Endothelial cell of umbilical vein (primary cell): ENCODE results near the gene CDC20B. TPM values are rescaled to one million over a fixed set of nuclear protein-coding genes. Genes with fewer than 3 reads are reported as not detected.
A peak's percentile ranks its signal among the peaks of the same experiment; 100 is the strongest.

Experiments used
- BruUV-seq: library from RNA; stranded (reverse); fragments of 400-500 nt; replicated peaks from 2 replicates; lab custom pipeline; 2021; lab: Mats Ljungman, UMichigan
- CTCF ChIA-PET: fragments of 300-600, 350-600 bp; sonication (Branson Sonifier 250); formaldehyde crosslinking; loops from one replicate; lab custom pipeline; 2021; ENCODE audit warnings: antibody characterized with exemption, inconsistent platforms; lab: Charles Lee
- POLR2A ChIA-PET: fragments of 300-600, 350-600 bp; sonication (Branson Sonifier 250); formaldehyde crosslinking; loops from one replicate; lab custom pipeline; 2021; ENCODE audit warnings: antibody characterized with exemption, inconsistent platforms; lab: Charles Lee
- DNase-seq: peaks from one replicate; pipeline ENCODE4 v3.0.0-alpha.2; 2011; ENCODE audit warnings: low read depth, low spot score
- FAIRE-seq: peaks from 2 replicates; lab custom pipeline; 2011; peaks lifted over from hg19 to GRCh38; lab: Jason Lieb, UNC
- H2AFZ ChIP-seq: 2 replicates; pipeline ENCODE4 v1.6.0; 2012; ENCODE audit warnings: low read depth, low read length, control low read depth, inconsistent platforms
- H3K27ac ChIP-seq: 2 replicates; pipeline ENCODE4 v1.5.1; 2011; ENCODE audit warnings: low read depth, mild to moderate bottlenecking, control low read depth, low read length, moderate library complexity; ENCODE audit not compliant: insufficient read depth
- H3K27me3 ChIP-seq, 2 experiments: 2 replicates each; pipeline versions ENCODE4 v1.6.0 to v1.6.1; 2011; ENCODE audit warnings: low read length in 2 of 2, mixed read lengths in 1 of 2; ENCODE audit not compliant: control insufficient read depth in 2 of 2, insufficient read depth in 2 of 2
- H3K36me3 ChIP-seq, 2 experiments: 2 replicates in 1 of 2; 3 replicates in 1 of 2; pipeline ENCODE4 v1.5.1; 2011; ENCODE audit warnings: low read length in 2 of 2, mild to moderate bottlenecking in 1 of 2, moderate library complexity in 1 of 2; ENCODE audit not compliant: control insufficient read depth in 2 of 2, insufficient read depth in 2 of 2; ENCODE audit errors: extremely low read depth in 1 of 2
- H3K4me1 ChIP-seq: 3 replicates; pipeline ENCODE4 v1.5.1; 2011; ENCODE audit warnings: mild to moderate bottlenecking, low read length; ENCODE audit not compliant: control insufficient read depth, insufficient read depth; ENCODE audit errors: extremely low read depth
- H3K4me2 ChIP-seq: 2 replicates; pipeline ENCODE4 v1.6.1; 2011; ENCODE audit warnings: low read length, control low read depth, mixed read lengths; ENCODE audit not compliant: insufficient read depth
- H3K4me3 ChIP-seq, 3 experiments: fragments of 200-600 bp in 1 of 3; sonication (generic), shearing (Covaris generic) in 1 of 3; replicated peaks in 1 of 3; 2 replicates each; pipeline ENCODE4 v1.5.1; 2011 to 2016; ENCODE audit warnings: control low read depth in 3 of 3, low read length in 3 of 3, mild to moderate bottlenecking in 2 of 3, inconsistent platforms in 1 of 3, low read depth in 1 of 3, moderate library complexity in 1 of 3; ENCODE audit not compliant: insufficient read depth in 1 of 3
- H3K79me2 ChIP-seq: 2 replicates; pipeline ENCODE4 v1.6.0; 2012; ENCODE audit warnings: low read length, inconsistent platforms; ENCODE audit not compliant: control insufficient read depth, insufficient read depth
- H3K9ac ChIP-seq: replicated peaks from 2 replicates; pipeline ENCODE3; 2011; ENCODE audit warnings: low read length, control low read depth; ENCODE audit not compliant: insufficient read depth; ENCODE audit errors: extremely low read depth
- H3K9me1 ChIP-seq: replicated peaks from 3 replicates; pipeline ENCODE4 v1.6.0; 2011; ENCODE audit warnings: mild to moderate bottlenecking, low read length; ENCODE audit not compliant: control insufficient read depth, insufficient read depth; ENCODE audit errors: extremely low read depth
- H3K9me3 ChIP-seq: replicated peaks from 2 replicates; pipeline ENCODE4 v1.5.1; 2012; ENCODE audit warnings: low read length, inconsistent platforms; ENCODE audit not compliant: control insufficient read depth, insufficient read depth
- H4K20me1 ChIP-seq: replicated peaks from 2 replicates; pipeline ENCODE3; 2011; ENCODE audit warnings: mild to moderate bottlenecking, low read length; ENCODE audit not compliant: control insufficient read depth, insufficient read depth; ENCODE audit errors: extremely low read depth
- EZH2 ChIP-seq: IDR thresholded peaks from 2 replicates; pipeline ENCODE4 v1.6.1; 2012; ENCODE audit warnings: borderline replicate concordance, low read depth, mild to moderate bottlenecking, moderate library complexity, low read length, inconsistent platforms; ENCODE audit not compliant: severe bottlenecking
- FOS ChIP-seq: IDR thresholded peaks from 2 replicates; pipeline ENCODE4 v1.6.1; 2011; ENCODE audit warnings: mild to moderate bottlenecking, low read length, moderate library complexity, borderline replicate concordance; ENCODE audit not compliant: insufficient read depth
- dilution Hi-C: fragments of 300-500 bp; cut with MboI; formaldehyde crosslinking; loops from one replicate; pipeline ENCODE4 v1.15.0; 2019; ENCODE audit warnings: low sequenced_read_pairs; ENCODE audit not compliant: extremely low pct_ligation_motif_present
- intact Hi-C: fragments of 100-400 bp; cut with micrococcal nuclease; formaldehyde crosslinking; loops from one replicate; pipeline ENCODE4 v1.10.0; 2022
- polyA plus RNA-seq, 4 experiments: library from polyadenylated mRNA; depleted of rRNA in 3 of 4; stranded (reverse) in 3 of 4; unstranded in 1 of 4; fragments of >200 nt; gene quantifications; 2 replicates each; pipeline versions ENCODE4 v1.2.1 to v1.2.3, GENCODE V29; 2011 to 2012; ENCODE audit warnings: missing spikeins in 1 of 4
- total RNA-seq: library from RNA; stranded (reverse); gene quantifications from 2 replicates; pipeline ENCODE4 v1.2.3, GENCODE V29; 2021

The CDC20B gene
- total and polyA plus RNA-seq, 2 donors (not counting 3 experiments of a cell fraction or from before 2014, with no cell fraction given): 0.22 TPM

DNA sequence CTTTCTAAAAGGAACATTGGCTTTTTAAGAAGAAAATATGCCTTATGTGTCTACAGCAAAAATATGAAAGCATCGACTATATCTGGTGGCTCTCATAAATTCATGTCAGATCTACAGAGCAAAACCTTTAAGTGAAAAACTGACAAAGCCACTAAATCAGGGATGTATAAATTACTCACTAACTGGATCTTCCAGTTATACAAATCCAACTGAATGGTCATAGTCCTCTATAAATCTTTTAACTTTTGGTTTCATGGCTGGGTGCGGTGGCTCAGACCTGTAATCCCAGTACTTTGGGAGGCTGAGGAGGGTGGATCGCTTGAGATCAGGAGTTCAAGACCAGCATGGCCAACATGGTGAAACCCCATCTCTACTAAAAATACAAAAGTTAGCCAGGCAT is 99.8 kb downstream of the CDC20B start:
- Histone ChIP-seq H3K9me3 (no peaks in the 10 kb centered on the region), H3K4me2 (no peak overlapping the region), H3K9ac (no peak overlapping the region), H3K79me2 (no peaks in the 10 kb centered on the region), H4K20me1 (no peaks in the 10 kb centered on the region), H3K27ac (no peak overlapping the region), H3K27me3 (no peaks in the 10 kb centered on the region), H2AFZ (no peak overlapping the region), H3K9me1 (no peaks in the 10 kb centered on the region), H3K36me3 (no peaks in the 10 kb centered on the region), H3K4me1 (no peaks in the 10 kb centered on the region), H3K4me3 (no peak overlapping the region)
- dilution Hi-C loops (no loop called here), intact Hi-C loops (no loop called here)
- DNase-seq (no peak), FAIRE-seq (no peak)
- TF ChIP-seq EZH2: no peak
- POLR2A ChIA-PET: no interaction called here
- CTCF ChIA-PET: interaction anchor here (1.2 kb wide), 1 partner anchor 129 kb away, joined by 3 read pairs; no protein-coding TSS in a partner anchor
- BruUV-seq: no TSS peak

DNA sequence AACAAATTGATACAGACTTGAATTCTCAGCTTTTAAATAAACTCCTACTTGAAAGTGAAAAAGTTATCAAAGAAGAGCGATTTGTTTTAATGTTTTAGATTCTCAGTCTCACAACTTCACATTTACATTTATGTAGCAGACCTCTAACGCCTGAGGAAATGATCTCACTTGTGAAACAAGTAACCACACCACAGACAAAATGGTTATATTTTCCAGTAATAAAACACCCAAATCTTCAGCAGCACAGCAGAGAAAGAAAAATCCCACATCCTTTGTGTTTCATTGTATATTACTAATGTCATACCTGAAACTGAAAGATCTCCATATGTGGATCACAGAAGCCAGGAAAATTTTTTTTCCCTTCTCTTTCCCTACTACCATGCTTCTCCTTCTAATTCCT is 100.3 kb downstream of the CDC20B start:
- dilution Hi-C loops: no loop called here
- Histone ChIP-seq H3K27ac (no peak overlapping the region), H4K20me1 (no peaks in the 10 kb centered on the region), H3K9me3 (no peaks in the 10 kb centered on the region), H3K79me2 (no peaks in the 10 kb centered on the region), H3K27me3 (no peaks in the 10 kb centered on the region), H3K36me3 (no peaks in the 10 kb centered on the region), H2AFZ (peak overlapping the region; percentile 21), H3K9me1 (no peaks in the 10 kb centered on the region), H3K4me1 (no peaks in the 10 kb centered on the region), H3K9ac (peak overlapping the region; percentile 16), H3K4me3 (no peak overlapping the region), H3K4me2 (no peak overlapping the region)
- no TSS peak for BruUV-seq
- intact Hi-C loops: no loop called here
- DNase-seq (peak; percentile 39), FAIRE-seq (peak; percentile 24)
- no peak for TF ChIP-seq FOS
- ChIA-PET POLR2A (no interaction called here), CTCF (interaction anchor here (1.2 kb wide), 1 partner anchor 128 kb away, joined by 3 read pairs; no protein-coding TSS in a partner anchor)
